Esophagus squamous epithelium (tissue), 4 donors: Measurements from ENCODE around the gene ATG2B.

ENCODE experiments used
- CTCF ChIP-seq, 6 experiments: fragments of 450-650 bp in 4 of 6; fragments of 200-600 bp in 2 of 6; sonication (generic) in 2 of 6; IDR thresholded peaks; one replicate each; pipeline ENCODE4 v1.5.1; 2016 to 2019; ENCODE audit warnings: antibody characterized with exemption in 6 of 6, mild to moderate bottlenecking in 4 of 6, moderate library complexity in 4 of 6
- POLR2A ChIP-seq, 4 donors: fragments of 450-650 bp; IDR thresholded peaks; one replicate each; pipeline ENCODE4 v1.6.1; 2017; ENCODE audit warnings: antibody characterized with exemption in 4 of 4, mild to moderate bottlenecking in 4 of 4, moderate library complexity in 3 of 4

GRCh38 chr14:96410119-96410518, 47.0 kb upstream of the ATG2B start:
- TF ChIP-seq CTCF (IDR thresholded peaks at IDR 0.05) (no peak), POLR2A (IDR thresholded peaks at IDR 0.05) (no peak)
